ENCODE results near the gene EDIL3. TPM values are rescaled to one million over a fixed set of nuclear protein-coding genes. Genes with fewer than 3 reads are reported as not detected.

The EDIL3 gene
- total and polyA plus RNA-seq, 2 of the 13 experiments (the other 11 are each of a cell fraction or from before 2014, with no cell fraction given), result 0.01 TPM; not detected in 1

- ChIA-PET POLR2A (no interaction called here), CTCF (ENCODE audit: low intra/inter-chr PET ratio, low total read pairs) (no interaction called here)
- H3K36me3 ChIP-seq (replicated peaks in 1 of 2; ENCODE audit: control insufficient read depth in 1 of 2, insufficient read depth in 2 of 2, low read length in 2 of 2), result no peaks in the 10 kb centered on the region
- no TSS peak for BruUV-seq (replicated peaks)
- no peaks in the 10 kb centered on the region for H3K79me2 ChIP-seq (ENCODE audit: insufficient read depth, low read length)
- no peak overlapping the region for H3K9ac ChIP-seq (ENCODE audit: insufficient read depth, low read depth, low read length)
- no peak for FAIRE-seq
- no peaks in the 10 kb centered on the region for H3K27me3 ChIP-seq (ENCODE audit: control insufficient read depth in 1 of 2, insufficient read depth in 2 of 2, low read length in 2 of 2)
- in situ Hi-C loops (cut with HindIII; ENCODE audit: extremely low pct_ligation_motif_present, low pct_unique_long_range_greater_than_20kb), result no loop called here
- H2AFZ ChIP-seq (ENCODE audit: low read length), result no peak overlapping the region
- H4K20me1 ChIP-seq (ENCODE audit: insufficient read depth, low read length), result no peaks in the 10 kb centered on the region
- H3K4me2 ChIP-seq (ENCODE audit: low read depth, low read length), result no peak overlapping the region
- DNase-seq (ENCODE audit: low spot score), result no peak
- H3K27ac ChIP-seq (ENCODE audit: extremely low read length, insufficient read depth, low read length), result no peak overlapping the region
- no peaks in the 10 kb centered on the region for H3K4me1 ChIP-seq (ENCODE audit: insufficient read depth, low read length)
- WGBS (ENCODE audit: low lambda C conversion rate), result 2% methylated on average over 3 of the region's 3 CpGs
- intact Hi-C loops (cut with micrococcal nuclease; ENCODE audit: unreplicated experiment), result no loop called here
- no peaks in the 10 kb centered on the region for H3K9me3 ChIP-seq (ENCODE audit: low read length)
- ATAC-seq, result no peak
- TF ChIP-seq CHCHD3 (CRISPR knock-in tag; IDR thresholded peaks at IDR 0.05) (no peak), ZNF558 (CRISPR knock-in tag; IDR thresholded peaks at IDR 0.05; ENCODE audit: borderline replicate concordance) (no peak)
- no peak overlapping the region for H3K4me3 ChIP-seq (replicated peaks in 1 of 3; ENCODE audit: insufficient read depth in 1 of 3, low read depth in 2 of 3, low read length in 3 of 3)
Measured at GRCh38 chr5:84119252-84119651, 265.4 kb downstream of the EDIL3 start.

GRCh38 chr5:84118551-84118950, 266.1 kb downstream of the EDIL3 start:
- intact Hi-C loops (cut with micrococcal nuclease; ENCODE audit: unreplicated experiment), result no loop called here
- TF ChIP-seq HOXA7 (CRISPR knock-in tag; IDR thresholded peaks at IDR 0.05) (no peak), SP5 (CRISPR knock-in tag; IDR thresholded peaks at IDR 0.05; ENCODE audit: borderline replicate concordance, low read depth) (no peak), HMGA1 (CRISPR knock-in tag; conservative IDR thresholded peaks at IDR 0.05) (no peak), NAIF1 (CRISPR knock-in tag; IDR thresholded peaks at IDR 0.05; ENCODE audit: borderline replicate concordance) (no peak), PRDM10 (CRISPR knock-in tag; IDR thresholded peaks at IDR 0.05; ENCODE audit: low read depth) (no peak), ARHGAP35 (CRISPR knock-in tag; IDR thresholded peaks at IDR 0.05; ENCODE audit: borderline replicate concordance) (no peak), POLR2A (IDR thresholded peaks at IDR 0.05; ENCODE audit: insufficient read depth in 1 of 2, low read depth in 2 of 2, low read length in 2 of 2) (no peak), KDM3A (CRISPR knock-in tag; IDR thresholded peaks at IDR 0.05; ENCODE audit: low read depth) (no peak), ELF4 (CRISPR knock-in tag; IDR thresholded peaks at IDR 0.05; ENCODE audit: borderline replicate concordance) (no peak), NFIB (CRISPR knock-in tag; IDR thresholded peaks at IDR 0.05; ENCODE audit: borderline replicate concordance) (no peak), CREB3 (CRISPR knock-in tag; IDR thresholded peaks at IDR 0.05) (no peak), RFXAP (CRISPR knock-in tag; IDR thresholded peaks at IDR 0.05; ENCODE audit: borderline replicate concordance) (no peak), RBAK (CRISPR knock-in tag; IDR thresholded peaks at IDR 0.05) (no peak)

More at GRCh38 chr5:84118551-84118950, 266.1 kb downstream of the EDIL3 start:
- H4K20me1 ChIP-seq (ENCODE audit: insufficient read depth, low read length), result no peaks in the 10 kb centered on the region
- 20% methylated on average over 2 of the region's 2 CpGs for WGBS (ENCODE audit: low lambda C conversion rate)
- BruUV-seq (replicated peaks), result no TSS peak
- H3K9ac ChIP-seq (ENCODE audit: insufficient read depth, low read depth, low read length), result no peak overlapping the region
- in situ Hi-C loops (cut with HindIII; ENCODE audit: extremely low pct_ligation_motif_present, low pct_unique_long_range_greater_than_20kb), result no loop called here
- no peak overlapping the region for H3K4me2 ChIP-seq (ENCODE audit: low read depth, low read length)
- no peaks in the 10 kb centered on the region for H3K36me3 ChIP-seq (replicated peaks in 1 of 2; ENCODE audit: control insufficient read depth in 1 of 2, insufficient read depth in 2 of 2, low read length in 2 of 2)
- H3K79me2 ChIP-seq (ENCODE audit: insufficient read depth, low read length), result no peaks in the 10 kb centered on the region
- FAIRE-seq, result no peak
- no peak for ATAC-seq
- no peak overlapping the region for H3K27ac ChIP-seq (ENCODE audit: extremely low read length, insufficient read depth, low read length)
- no peak overlapping the region for H3K4me3 ChIP-seq (replicated peaks in 1 of 3; ENCODE audit: insufficient read depth in 1 of 3, low read depth in 2 of 3, low read length in 3 of 3)
- no peak for DNase-seq (ENCODE audit: low spot score)
- no peaks in the 10 kb centered on the region for H3K27me3 ChIP-seq (ENCODE audit: control insufficient read depth in 1 of 2, insufficient read depth in 2 of 2, low read length in 2 of 2)
- CTCF ChIA-PET (ENCODE audit: low intra/inter-chr PET ratio, low total read pairs), result no interaction called here
- H3K9me3 ChIP-seq (ENCODE audit: low read length), result no peaks in the 10 kb centered on the region
- POLR2A ChIA-PET, result no interaction called here
- H2AFZ ChIP-seq (ENCODE audit: low read length), result no peak overlapping the region
- no peaks in the 10 kb centered on the region for H3K4me1 ChIP-seq (ENCODE audit: insufficient read depth, low read length)

All from HepG2 (cell line).